Inferior parietal cortex (tissue), 1 donor: ENCODE data around the gene DOCK3.

Experiments used
- DNase-seq: peaks from one replicate; pipeline ENCODE4 v3.0.0-alpha.2; 2016; ENCODE audit errors: extremely low spot score

The DOCK3 gene

GRCh38 chr3:50674349-50675178 lies at the start of gene DOCK3:
DOCK3 (plus strand) TSS chr3:50674927; CDS start chr3:50675264, 337 bp downstream.
- peak; percentile 59 for DNase-seq

- DNase-seq, result no peak
Observed at GRCh38 chr3:50625231-50626182, 49.2 kb upstream of the DOCK3 start.

GRCh38 chr3:50626401-50626800 lies 48.3 kb upstream of the DOCK3 start:
- DNase-seq, result no peak

GRCh38 chr3:50627407-50628051 lies 47.2 kb upstream of the DOCK3 start:
- DNase-seq, result no peak

- no peak for DNase-seq
Observed at GRCh38 chr3:50628601-50629000, 46.1 kb upstream of the DOCK3 start.

GRCh38 chr3:50630394-50630793 lies 44.3 kb upstream of the DOCK3 start:
- DNase-seq, result no peak

GRCh38 chr3:50630877-50631276 lies 43.9 kb upstream of the DOCK3 start:
- no peak for DNase-seq

- DNase-seq, result no peak
Observed at GRCh38 chr3:50632450-50632849, 42.3 kb upstream of the DOCK3 start.

GRCh38 chr3:50633230-50633790 lies 41.4 kb upstream of the DOCK3 start:
- no peak for DNase-seq

- no peak for DNase-seq
Observed at GRCh38 chr3:50635066-50635465, 39.7 kb upstream of the DOCK3 start.

- DNase-seq, result no peak
Observed at GRCh38 chr3:50637011-50637410, 37.7 kb upstream of the DOCK3 start.

GRCh38 chr3:50637945-50638344 lies 36.8 kb upstream of the DOCK3 start:
- DNase-seq, result no peak

- DNase-seq, result no peak
Observed at GRCh38 chr3:50639055-50639494, 35.7 kb upstream of the DOCK3 start.

GRCh38 chr3:50642382-50642781 lies 32.3 kb upstream of the DOCK3 start:
- DNase-seq, result no peak

- peak; percentile 64 for DNase-seq
Observed at GRCh38 chr3:50644561-50644960, 30.2 kb upstream of the DOCK3 start.

- DNase-seq, result no peak
Observed at GRCh38 chr3:50645378-50645777, 29.3 kb upstream of the DOCK3 start.

GRCh38 chr3:50648313-50648712 lies 26.4 kb upstream of the DOCK3 start:
- DNase-seq, result no peak

GRCh38 chr3:50648944-50649343 lies 25.8 kb upstream of the DOCK3 start:
- DNase-seq, result no peak

- peak; percentile 63 for DNase-seq
Observed at GRCh38 chr3:50649451-50649931, 25.2 kb upstream of the DOCK3 start.

- DNase-seq, result no peak
Observed at GRCh38 chr3:50650018-50650417, 24.7 kb upstream of the DOCK3 start.

- DNase-seq, result no peak
Observed at GRCh38 chr3:50651445-50651844, 23.3 kb upstream of the DOCK3 start.
